Naive thymus-derived CD4-positive, alpha-beta T cell (primary cell): ENCODE data around the gene EGFR. TPM values are rescaled to one million over a fixed set of nuclear protein-coding genes. Genes with fewer than 3 reads are reported as not detected.

ENCODE experiments used
- ATAC-seq: fragments of 150-1000 bp; cut with Tn5 transposase; 2 replicates; pipeline ENCODE4 v1.10.0; 2021; ENCODE audit warnings: mild to moderate bottlenecking, moderate library complexity
- CTCF ChIA-PET: fragments of 350-600 bp; sonication (Branson Sonifier 250); formaldehyde crosslinking; loops from one replicate; lab custom pipeline; 2021; ENCODE audit warnings: antibody characterized with exemption; lab: Charles Lee
- POLR2A ChIA-PET: fragments of 350-600 bp; sonication (Branson Sonifier 250); formaldehyde crosslinking; loops from one replicate; lab custom pipeline; 2021; ENCODE audit warnings: antibody characterized with exemption, inconsistent platforms; lab: Charles Lee
- DNase-seq, 9 donors: peaks; one replicate each; pipeline versions ENCODE4 v3.0.0 to v3.0.0-alpha.2; 2020 to 2022; ENCODE audit warnings: mixed read lengths in 1 of 9
- H3K27ac ChIP-seq: one replicate; pipeline ENCODE4 v1.7.0; 2013; ENCODE audit warnings: mild to moderate bottlenecking, low read depth, low read length, moderate library complexity
- H3K27me3 ChIP-seq, 2 donors: one replicate each; pipeline ENCODE4 v1.7.0; 2013; ENCODE audit warnings: low read length in 2 of 2, mild to moderate bottlenecking in 2 of 2, moderate library complexity in 2 of 2; ENCODE audit not compliant: control insufficient read depth in 2 of 2, insufficient read depth in 2 of 2
- H3K36me3 ChIP-seq, 3 experiments: 1 replicate in 2 of 3; 2 replicates in 1 of 3; pipeline ENCODE4 v1.7.0; 2013; ENCODE audit warnings: low read length in 3 of 3, mild to moderate bottlenecking in 3 of 3, moderate library complexity in 1 of 3; ENCODE audit not compliant: insufficient read depth in 3 of 3, control insufficient read depth in 2 of 3
- H3K4me1 ChIP-seq, 2 donors: one replicate each; pipeline ENCODE4 v1.7.0; 2013; ENCODE audit warnings: low read length in 2 of 2, mild to moderate bottlenecking in 2 of 2, moderate library complexity in 1 of 2; ENCODE audit not compliant: control insufficient read depth in 2 of 2, insufficient read depth in 2 of 2
- H3K4me3 ChIP-seq: 2 replicates; pipeline ENCODE4 v1.7.0; 2013; ENCODE audit warnings: mild to moderate bottlenecking, low read length
- H3K9me3 ChIP-seq, 3 experiments: 1 replicate in 2 of 3; 2 replicates in 1 of 3; pipeline ENCODE4 v1.7.0; 2013; ENCODE audit warnings: low read length in 3 of 3; ENCODE audit not compliant: control insufficient read depth in 2 of 3
- H3K27ac Mint-ChIP-seq, 9 donors: one replicate each; pipeline ENCODE4 v1.8.0; 2020 to 2022; ENCODE audit warnings: mixed read lengths in 9 of 9, mild to moderate bottlenecking in 8 of 9, moderate library complexity in 5 of 9, inconsistent platforms in 2 of 9
- H3K27me3 Mint-ChIP-seq, 5 donors: one replicate each; pipeline ENCODE4 v1.8.0; 2021 to 2022; ENCODE audit warnings: mixed read lengths in 5 of 5, mild to moderate bottlenecking in 1 of 5
- H3K36me3 Mint-ChIP-seq, 5 donors: one replicate each; pipeline ENCODE4 v1.8.0; 2020 to 2022; ENCODE audit warnings: mixed read lengths in 5 of 5, mild to moderate bottlenecking in 3 of 5, inconsistent platforms in 1 of 5
- H3K4me1 Mint-ChIP-seq, 7 donors: one replicate each; pipeline ENCODE4 v1.8.0; 2020 to 2022; ENCODE audit warnings: mixed read lengths in 7 of 7, mild to moderate bottlenecking in 3 of 7, inconsistent platforms in 1 of 7
- H3K4me3 Mint-ChIP-seq, 10 donors: one replicate each; pipeline ENCODE4 v1.8.0; 2020 to 2022; ENCODE audit warnings: mild to moderate bottlenecking in 10 of 10, mixed read lengths in 10 of 10, moderate library complexity in 6 of 10, inconsistent platforms in 2 of 10
- H3K9me3 Mint-ChIP-seq, 11 donors: one replicate each; pipeline ENCODE4 v1.8.0; 2020 to 2022; ENCODE audit warnings: mixed read lengths in 11 of 11, mild to moderate bottlenecking in 4 of 11, inconsistent platforms in 1 of 11, moderate library complexity in 1 of 11
- intact Hi-C, 2 donors: fragments of 100-400 bp; cut with micrococcal nuclease; formaldehyde crosslinking; loops; one replicate each; pipeline ENCODE4 v1.15.1; 2023
- polyA plus RNA-seq, 2 donors: library from polyadenylated mRNA; unstranded; fragments of 300-500 nt; fragmentation: Illumina TruSeq; gene quantifications; one replicate each; pipeline ENCODE4 v1.2.3, GENCODE V29; 2021
- total RNA-seq, 6 experiments: library from RNA in 5 of 6; stranded (reverse) in 5 of 6; gene quantifications; 1 replicate in 5 of 6; 2 replicates in 1 of 6; pipeline ENCODE4 v1.2.3 and lab custom pipeline; 2021 to 2026

EGFR gene
- total and polyA plus RNA-seq, 7 experiments from 2014 or later: 0.16 TPM; not detected in 6

DNA sequence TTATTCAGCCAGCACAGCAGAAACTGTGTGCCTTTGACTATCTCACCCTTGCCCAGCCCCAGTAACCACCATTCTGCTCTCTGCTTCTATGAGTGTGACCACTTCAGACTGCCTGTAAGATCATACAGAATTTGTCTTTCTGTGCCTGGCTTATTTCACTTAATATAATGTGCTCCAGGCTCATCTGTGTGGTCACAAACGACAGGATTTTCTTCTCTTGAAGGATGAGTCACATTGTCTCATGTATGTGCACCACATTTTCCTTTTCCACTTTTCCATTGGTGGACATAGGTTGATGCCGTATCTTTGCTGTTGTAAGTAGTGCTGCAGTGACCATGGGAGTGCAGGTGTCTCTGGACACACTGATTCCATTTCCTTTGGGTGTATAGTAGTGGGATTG, 223.8 kb downstream of the EGFR start:
- POLR2A ChIA-PET: no interaction called here
- no peaks in the 10 kb centered on the region for H3K9me3 ChIP-seq
- ATAC-seq: no peak
- H3K9me3 Mint-ChIP-seq: no peaks in the 10 kb centered on the region
- no peak overlapping the region for H3K4me3 Mint-ChIP-seq
- no peaks in the 10 kb centered on the region for H3K27me3 ChIP-seq
- no peak overlapping the region for H3K27ac Mint-ChIP-seq
- no peak for DNase-seq
- intact Hi-C loops: no loop called here
- CTCF ChIA-PET: no interaction called here
- no peaks in the 10 kb centered on the region for H3K36me3 Mint-ChIP-seq
- H3K27ac ChIP-seq: no peak overlapping the region
- no peaks in the 10 kb centered on the region for H3K4me1 Mint-ChIP-seq
- peaks cover 4 to 19% (median 13%) of the 10 kb centered on the region in 5 donors for H3K27me3 Mint-ChIP-seq
- H3K4me1 ChIP-seq: no peaks in the 10 kb centered on the region
- H3K4me3 ChIP-seq: no peak overlapping the region
- H3K36me3 ChIP-seq: no peaks in the 10 kb centered on the region

DNA sequence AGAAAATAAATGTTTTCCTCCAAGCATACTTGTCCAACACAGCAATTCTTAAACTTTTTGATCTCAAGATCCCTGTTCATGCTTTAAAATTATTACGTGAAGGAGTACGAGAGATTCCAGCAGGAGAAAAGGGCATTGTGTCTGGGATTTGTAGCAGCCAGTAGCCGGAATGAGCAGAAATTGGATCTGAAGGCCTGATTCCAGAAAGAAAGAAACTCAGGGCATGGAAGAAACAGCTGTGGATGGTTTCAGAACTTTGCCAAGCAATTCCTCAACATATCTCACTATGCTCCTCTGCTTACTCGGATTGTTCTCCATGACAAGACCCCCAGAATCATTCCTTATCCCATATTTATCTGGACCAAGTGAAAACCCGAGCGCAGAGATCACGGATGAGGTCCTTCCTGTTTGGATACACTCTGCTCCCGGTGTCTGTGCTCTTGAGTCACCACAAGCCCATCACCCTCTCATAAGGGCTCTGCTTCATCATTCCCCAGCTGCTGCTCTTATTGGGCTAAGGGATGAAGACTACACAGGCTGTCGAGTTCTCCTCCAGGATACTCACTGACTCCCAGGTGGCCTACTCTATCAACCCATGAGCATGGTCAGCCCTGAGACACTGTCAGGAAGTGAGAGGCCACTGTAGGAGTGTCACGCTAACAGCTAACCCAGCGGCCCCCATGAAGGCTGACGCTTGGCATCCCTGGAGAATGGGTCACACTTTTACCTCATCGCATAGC, 225.4 kb downstream of the EGFR start:
- H3K9me3 ChIP-seq: no peaks in the 10 kb centered on the region
- no peaks in the 10 kb centered on the region for H3K36me3 ChIP-seq
- no peak overlapping the region for H3K4me3 ChIP-seq
- ATAC-seq (no peak), DNase-seq (no peak)
- H3K4me1 ChIP-seq: no peaks in the 10 kb centered on the region
- no peaks in the 10 kb centered on the region for H3K36me3 Mint-ChIP-seq
- no peak overlapping the region for H3K27ac ChIP-seq
- no peak overlapping the region for H3K4me3 Mint-ChIP-seq
- no peaks in the 10 kb centered on the region for H3K4me1 Mint-ChIP-seq
- H3K9me3 Mint-ChIP-seq: peaks cover 0 to 3% (median 0%) of the 10 kb centered on the region in 11 donors
- peaks cover 4 to 24% (median 20%) of the 10 kb centered on the region in 5 donors for H3K27me3 Mint-ChIP-seq
- POLR2A ChIA-PET: no interaction called here
- no peaks in the 10 kb centered on the region for H3K27me3 ChIP-seq
- intact Hi-C loops: no loop called here
- CTCF ChIA-PET: no interaction called here
- H3K27ac Mint-ChIP-seq: no peak overlapping the region

DNA sequence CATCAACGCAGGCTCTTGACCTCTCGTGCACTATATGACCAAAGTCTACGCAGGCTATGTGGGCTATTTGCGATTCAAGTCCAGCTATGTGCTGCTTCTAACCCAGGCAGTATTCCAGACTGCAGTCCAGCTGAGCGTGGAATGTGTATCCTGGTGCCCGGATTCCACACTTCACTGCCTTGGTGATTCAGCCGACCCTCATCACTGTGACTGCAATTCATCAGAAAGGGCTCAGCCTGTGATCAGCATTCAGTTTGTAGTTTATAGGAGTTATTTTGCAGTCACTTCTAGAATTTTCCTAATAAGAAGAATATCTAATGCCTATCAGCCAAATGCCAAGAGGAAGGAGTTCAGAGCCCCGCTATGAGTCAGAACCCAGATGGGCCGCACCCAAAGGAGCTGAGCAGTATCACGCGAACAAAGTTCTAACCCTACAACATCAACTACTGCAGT, 226.5 kb downstream of the EGFR start:
- no peak for ATAC-seq
- no peaks in the 10 kb centered on the region for H3K36me3 Mint-ChIP-seq

DNA sequence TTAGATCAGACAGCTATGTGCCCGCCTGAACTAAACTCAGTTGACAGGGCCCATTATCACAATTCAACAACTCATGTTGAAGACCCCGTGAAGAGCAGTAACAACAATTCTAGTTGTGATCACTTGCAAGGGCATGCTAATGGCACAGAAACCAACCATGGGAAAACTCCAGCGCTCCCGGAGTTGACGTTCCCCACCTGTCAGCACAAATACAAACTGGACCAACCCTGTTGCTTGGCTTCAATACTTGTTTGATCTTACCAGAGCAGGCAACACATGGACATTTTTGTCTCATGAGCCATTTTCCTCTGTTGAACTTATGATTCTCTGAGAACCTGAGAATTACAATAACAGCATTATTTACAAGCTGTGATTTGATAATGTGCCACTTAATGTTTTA, 227.4 kb downstream of the EGFR start:
- Histone ChIP-seq H3K36me3 (no peaks in the 10 kb centered on the region), H3K27ac (no peak overlapping the region), H3K4me3 (no peak overlapping the region), H3K4me1 (no peaks in the 10 kb centered on the region), H3K27me3 (no peaks in the 10 kb centered on the region), H3K9me3 (no peaks in the 10 kb centered on the region)
- no peak for ATAC-seq
- no peak for DNase-seq
- H3K27me3 Mint-ChIP-seq: peaks cover 6 to 29% (median 24%) of the 10 kb centered on the region in 5 donors
- no peak overlapping the region for H3K4me3 Mint-ChIP-seq
- peaks cover 0 to 3% (median 0%) of the 10 kb centered on the region in 11 donors for H3K9me3 Mint-ChIP-seq
- intact Hi-C loops: no loop called here
- no peak overlapping the region for H3K27ac Mint-ChIP-seq
- H3K36me3 Mint-ChIP-seq: no peaks in the 10 kb centered on the region
- CTCF ChIA-PET: interaction anchor here (0.7 kb wide), 1 partner anchor 129 kb away, joined by 4 read pairs; no protein-coding TSS in a partner anchor
- POLR2A ChIA-PET: no interaction called here
- no peaks in the 10 kb centered on the region for H3K4me1 Mint-ChIP-seq

More for the DNA sequence above, 226.5 kb downstream of the EGFR start:
- peaks cover 0 to 3% (median 0%) of the 10 kb centered on the region in 11 donors for H3K9me3 Mint-ChIP-seq
- peaks cover 2 to 21% (median 18%) of the 10 kb centered on the region in 5 donors for H3K27me3 Mint-ChIP-seq
- Histone ChIP-seq H3K4me1 (no peaks in the 10 kb centered on the region), H3K27ac (no peak overlapping the region), H3K4me3 (no peak overlapping the region), H3K27me3 (no peaks in the 10 kb centered on the region), H3K36me3 (no peaks in the 10 kb centered on the region), H3K9me3 (no peaks in the 10 kb centered on the region)
- H3K4me3 Mint-ChIP-seq: no peak overlapping the region
- intact Hi-C loops: no loop called here
- H3K4me1 Mint-ChIP-seq: no peaks in the 10 kb centered on the region
- ChIA-PET CTCF (no interaction called here), POLR2A (no interaction called here)
- DNase-seq: no peak
- no peak overlapping the region for H3K27ac Mint-ChIP-seq

DNA sequence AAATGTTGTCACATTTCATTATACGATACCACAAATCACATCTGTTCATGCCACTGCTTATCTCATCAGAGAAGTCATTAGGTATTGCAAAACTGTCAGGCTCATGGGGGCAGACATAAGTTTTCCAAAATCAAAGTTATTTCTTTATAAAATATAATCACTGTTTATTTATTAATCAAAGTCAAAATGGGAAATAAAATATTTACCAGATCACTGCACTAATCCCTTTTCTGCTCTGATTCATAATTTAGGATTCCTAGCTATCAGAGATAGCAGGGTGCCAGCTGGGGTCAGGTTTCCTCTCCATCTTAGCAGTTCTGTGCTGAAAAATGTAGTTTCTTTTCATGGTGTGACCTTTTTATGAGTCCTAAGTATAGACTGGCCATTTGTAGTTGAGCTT, 228.6 kb downstream of the EGFR start:
- peaks cover 14 to 38% (median 31%) of the 10 kb centered on the region in 5 donors for H3K27me3 Mint-ChIP-seq
- intact Hi-C loops: no loop called here
- H3K27ac Mint-ChIP-seq: no peak overlapping the region
- POLR2A ChIA-PET: no interaction called here
- no peaks in the 10 kb centered on the region for H3K36me3 Mint-ChIP-seq
- Histone ChIP-seq H3K36me3 (no peaks in the 10 kb centered on the region), H3K4me1 (no peaks in the 10 kb centered on the region), H3K9me3 (no peaks in the 10 kb centered on the region), H3K27me3 (no peaks in the 10 kb centered on the region), H3K4me3 (no peak overlapping the region), H3K27ac (no peak overlapping the region)
- no peaks in the 10 kb centered on the region for H3K4me1 Mint-ChIP-seq
- H3K4me3 Mint-ChIP-seq: no peak overlapping the region
- no peak for ATAC-seq
- peaks cover 0 to 3% (median 0%) of the 10 kb centered on the region in 11 donors for H3K9me3 Mint-ChIP-seq
- CTCF ChIA-PET: no interaction called here
- no peak for DNase-seq

DNA sequence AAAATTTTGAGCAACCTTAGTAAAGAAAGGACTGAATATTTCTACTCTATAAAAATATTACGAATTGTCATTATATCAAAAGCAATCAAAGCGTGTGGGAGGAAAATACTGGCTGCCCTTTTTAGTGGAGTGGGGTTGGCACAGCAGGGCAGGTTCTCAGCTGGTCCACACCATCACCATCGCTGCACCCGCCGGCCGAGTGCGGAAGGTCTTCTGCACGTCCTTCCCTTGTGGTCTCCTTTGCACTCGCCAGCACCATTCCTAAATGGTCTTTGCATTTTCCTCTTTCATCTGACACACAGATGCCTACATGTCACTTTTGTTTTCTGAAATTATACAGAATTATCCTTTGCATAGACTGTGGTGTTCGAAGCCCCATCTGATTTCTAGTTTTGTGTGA, 229.7 kb downstream of the EGFR start:
- Mint-ChIP-seq H3K27ac (no peak overlapping the region), H3K4me3 (no peak overlapping the region), H3K4me1 (peaks cover 0 to 7% (median 0%) of the 10 kb centered on the region in 7 donors), H3K9me3 (peaks cover 0 to 4% (median 0%) of the 10 kb centered on the region in 11 donors), H3K36me3 (no peaks in the 10 kb centered on the region), H3K27me3 (peaks cover 25 to 49% (median 39%) of the 10 kb centered on the region in 5 donors)
- H3K27me3 ChIP-seq: no peaks in the 10 kb centered on the region
- intact Hi-C loops: no loop called here
- H3K4me3 ChIP-seq: no peak overlapping the region
- no peaks in the 10 kb centered on the region for H3K36me3 ChIP-seq
- H3K4me1 ChIP-seq: no peaks in the 10 kb centered on the region
- ChIA-PET POLR2A (no interaction called here), CTCF (no interaction called here)
- DNase-seq (no peak), ATAC-seq (no peak)
- H3K9me3 ChIP-seq: no peaks in the 10 kb centered on the region
- no peak overlapping the region for H3K27ac ChIP-seq

DNA sequence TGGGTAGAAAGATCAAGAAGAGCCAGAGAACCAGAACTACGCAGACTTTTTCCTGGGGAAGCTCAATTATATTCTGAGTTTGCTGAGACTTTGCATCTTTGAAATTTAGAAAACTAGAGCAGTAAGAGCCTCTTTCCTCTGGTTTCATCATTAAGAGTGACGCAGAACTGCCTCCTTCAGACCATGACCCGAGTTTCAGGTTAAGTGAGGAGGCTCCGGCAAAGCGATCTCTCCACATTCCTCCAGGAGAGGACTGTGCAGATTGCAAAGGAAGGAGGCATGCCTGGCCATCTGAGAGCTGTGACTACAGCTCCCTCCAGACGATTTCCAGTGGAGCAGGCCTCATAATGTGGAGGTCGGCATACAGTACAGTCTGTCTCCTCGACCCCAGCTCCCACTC, 230.5 kb downstream of the EGFR start:
- DNase-seq (no peak), ATAC-seq (no peak)
- peaks cover 0 to 2% of the 10 kb centered on the region in 2 donors for H3K27me3 ChIP-seq
- no peak overlapping the region for H3K27ac ChIP-seq
- Mint-ChIP-seq H3K9me3 (peaks cover 0 to 4% (median 0%) of the 10 kb centered on the region in 11 donors), H3K4me1 (peaks cover 0 to 9% (median 0%) of the 10 kb centered on the region in 7 donors), H3K4me3 (no peak overlapping the region), H3K36me3 (no peaks in the 10 kb centered on the region), H3K27me3 (peaks cover 33 to 57% (median 47%) of the 10 kb centered on the region in 5 donors), H3K27ac (no peak overlapping the region)
- ChIA-PET POLR2A (no interaction called here), CTCF (no interaction called here)
- no peak overlapping the region for H3K4me3 ChIP-seq
- no peaks in the 10 kb centered on the region for H3K9me3 ChIP-seq
- intact Hi-C loops: no loop called here
- H3K4me1 ChIP-seq: peaks cover 0 to 1% of the 10 kb centered on the region in 2 donors
- no peaks in the 10 kb centered on the region for H3K36me3 ChIP-seq
